ENCODE data around the gene KLHL2. TPM values are rescaled to one million over a fixed set of nuclear protein-coding genes. Genes with fewer than 3 reads are reported as not detected.
A peak's percentile ranks its signal among the peaks of the same experiment; 100 is the strongest.

Gene KLHL2
- total RNA-seq, 1 experiment from 2014 or later, result 12.4 TPM

GRCh38 chr4:165175879-165176278 lies 31.5 kb upstream of the KLHL2 start (continued):
- TF ChIP-seq STAT6 (CRISPR knock-in tag; conservative IDR thresholded peaks at IDR 0.05; ENCODE audit: low read depth), result no peak
- no peak for TF ChIP-seq NFE2L1 (CRISPR knock-in tag; IDR thresholded peaks at IDR 0.05)

- H3K9me3 Mint-ChIP-seq, result peaks cover 4% of the 10 kb centered on the region; the same call in 1 of the 2 replicates
- H3K27me3 Mint-ChIP-seq (ENCODE audit: low read depth), result no peaks in the 10 kb centered on the region
- CTCF ChIA-PET, result interaction anchor here (1.0 kb wide), 1 partner anchor 47 kb away, joined by 3 read pairs; no protein-coding TSS in a partner anchor
- H3K4me3 Mint-ChIP-seq, result no peak overlapping the region
- H3K36me3 Mint-ChIP-seq, result no peaks in the 10 kb centered on the region
- POLR2A ChIA-PET, result no interaction called here
- no peak for TF ChIP-seq ZNF396 (CRISPR knock-in tag; IDR thresholded peaks at IDR 0.05; ENCODE audit: borderline replicate concordance)
- no peak for TF ChIP-seq MYBL2 (CRISPR knock-in tag; IDR thresholded peaks at IDR 0.05)
- TF ChIP-seq ZNF263 (CRISPR knock-in tag; IDR thresholded peaks at IDR 0.05; ENCODE audit: low read depth), result no peak
- no peak for TF ChIP-seq STAT6 (CRISPR knock-in tag; conservative IDR thresholded peaks at IDR 0.05; ENCODE audit: low read depth)
- no peak for TF ChIP-seq ZNF317 (CRISPR knock-in tag; IDR thresholded peaks at IDR 0.05; ENCODE audit: borderline replicate concordance, low read depth)
- TF ChIP-seq JUN (CRISPR knock-in tag; IDR thresholded peaks at IDR 0.05), result no peak
- TF ChIP-seq NFE2L1 (CRISPR knock-in tag; IDR thresholded peaks at IDR 0.05), result no peak
- no peak for TF ChIP-seq NR2C2 (CRISPR knock-in tag; IDR thresholded peaks at IDR 0.05)
- TF ChIP-seq NR3C1 (CRISPR knock-in tag; conservative IDR thresholded peaks at IDR 0.05; ENCODE audit: low read depth), result no peak
- no peak for TF ChIP-seq FOXK1 (CRISPR knock-in tag; IDR thresholded peaks at IDR 0.05)
- TF ChIP-seq HMGA2 (CRISPR knock-in tag; IDR thresholded peaks at IDR 0.05), result no peak
- no peak for TF ChIP-seq JAZF1 (CRISPR knock-in tag; IDR thresholded peaks at IDR 0.05)
- TF ChIP-seq ATF1 (CRISPR knock-in tag; IDR thresholded peaks at IDR 0.05), result no peak
- TF ChIP-seq CREB1 (CRISPR knock-in tag; IDR thresholded peaks at IDR 0.05), result no peak
- no peak for TF ChIP-seq ZBTB43 (CRISPR knock-in tag; IDR thresholded peaks at IDR 0.05)
- TF ChIP-seq ERG (CRISPR knock-in tag; IDR thresholded peaks at IDR 0.05), result no peak
- TF ChIP-seq ZNF281 (CRISPR knock-in tag; IDR thresholded peaks at IDR 0.05), result no peak
- no peak for ATAC-seq
- H3K27ac Mint-ChIP-seq, result peak overlapping the region; percentile 43; the same call in 1 of the 2 replicates
- DNase-seq (ENCODE audit: low spot score), result no peak
- peaks cover 6% of the 10 kb centered on the region for H3K4me1 Mint-ChIP-seq
Measured at GRCh38 chr4:165177725-165178666, 29.4 kb upstream of the KLHL2 start.

Measured in WTC11 (cell line).